Mucosa of descending colon (tissue), 3 donors: ENCODE data around the gene KCNG1. TPM values are rescaled to one million over a fixed set of nuclear protein-coding genes. Genes with fewer than 3 reads are reported as not detected.

Source experiments
- ATAC-seq: fragments of 200-7000 bp; cut with Tn5 transposase; one replicate; pipeline ENCODE4 v1.9.1; 2020; ENCODE audit warnings: mild to moderate bottlenecking, moderate library complexity
- DNase-seq, 3 donors: peaks; one replicate each; pipeline ENCODE4 v3.0.0-alpha.2; 2020
- H3K36me3 ChIP-seq: fragments of 200-600 bp; one replicate; pipeline ENCODE4 v1.8.0; 2021; ENCODE audit warnings: low read depth, mild to moderate bottlenecking
- H3K4me1 ChIP-seq: fragments of 200-600 bp; one replicate; pipeline ENCODE4 v1.8.0; 2021; ENCODE audit warnings: low read depth, mild to moderate bottlenecking
- H3K4me3 ChIP-seq: fragments of 200-600 bp; one replicate; pipeline ENCODE4 v1.8.0; 2021; ENCODE audit warnings: mild to moderate bottlenecking
- H3K9me3 ChIP-seq: fragments of 200-600 bp; one replicate; pipeline ENCODE4 v1.8.0; 2021; ENCODE audit warnings: mild to moderate bottlenecking
- intact Hi-C, 2 donors: fragments of 100-400 bp; cut with DNase I in 1 of 2; cut with micrococcal nuclease in 1 of 2; formaldehyde crosslinking; loops; one replicate each; pipeline versions ENCODE4 v1.11.0 to v1.11.1; 2022; cut with DNase I, micrococcal nuclease
- total RNA-seq, 3 donors: library from RNA; stranded (reverse); fragmentation: NEBNext Ultra II Directional in 2 of 3; extraction: Animal tissue kit (Norgen Biotek cat#: 25700) in 2 of 3; gene quantifications; one replicate each; pipeline versions ENCODE4 v1.2.1 to v1.2.4, GENCODE V29; 2021 to 2023
- TF ChIP-seq, protein P1 (sequence below): fragments of 200-600 bp; IDR thresholded peaks from one replicate; pipeline ENCODE4 v1.8.0; 2022; ENCODE audit warnings: antibody characterized with exemption, mild to moderate bottlenecking
- donor health status: DM: no; HTN: no; CAD: no; lungs with moderate emphysema.
- donor health status: DM: no; HTN: no; CAD: no.
- donor health status: DM: no; HTN: yes; CAD: no.

KCNG1 gene
- total RNA-seq, 3 donors from 2014 or later: 6.3 to 16.9 (median 7.2) TPM

DNA sequence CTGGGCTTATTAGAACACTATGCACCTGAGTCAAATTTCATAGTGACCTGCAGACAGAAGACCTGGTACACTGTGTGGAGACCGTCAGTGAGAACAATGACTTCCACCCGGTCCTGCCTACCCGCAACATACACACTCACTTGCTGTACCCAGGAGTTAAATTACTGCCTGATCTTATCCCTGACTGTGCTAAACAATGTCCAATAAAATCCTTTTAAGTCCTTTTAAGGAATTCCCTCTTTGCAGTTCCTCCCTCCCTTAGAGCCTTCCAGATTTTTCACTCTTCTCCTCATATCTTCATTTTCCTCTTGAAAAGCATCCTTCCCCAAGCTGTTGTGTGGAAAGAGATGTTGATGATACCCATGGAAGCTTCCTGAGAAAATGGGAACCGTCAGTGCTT lies 3.4 kb upstream of the KCNG1 start:
- H3K4me1 ChIP-seq: peaks cover 3% of the 10 kb centered on the region
- no peaks in the 10 kb centered on the region for H3K9me3 ChIP-seq
- TF ChIP-seq, protein P1, sequence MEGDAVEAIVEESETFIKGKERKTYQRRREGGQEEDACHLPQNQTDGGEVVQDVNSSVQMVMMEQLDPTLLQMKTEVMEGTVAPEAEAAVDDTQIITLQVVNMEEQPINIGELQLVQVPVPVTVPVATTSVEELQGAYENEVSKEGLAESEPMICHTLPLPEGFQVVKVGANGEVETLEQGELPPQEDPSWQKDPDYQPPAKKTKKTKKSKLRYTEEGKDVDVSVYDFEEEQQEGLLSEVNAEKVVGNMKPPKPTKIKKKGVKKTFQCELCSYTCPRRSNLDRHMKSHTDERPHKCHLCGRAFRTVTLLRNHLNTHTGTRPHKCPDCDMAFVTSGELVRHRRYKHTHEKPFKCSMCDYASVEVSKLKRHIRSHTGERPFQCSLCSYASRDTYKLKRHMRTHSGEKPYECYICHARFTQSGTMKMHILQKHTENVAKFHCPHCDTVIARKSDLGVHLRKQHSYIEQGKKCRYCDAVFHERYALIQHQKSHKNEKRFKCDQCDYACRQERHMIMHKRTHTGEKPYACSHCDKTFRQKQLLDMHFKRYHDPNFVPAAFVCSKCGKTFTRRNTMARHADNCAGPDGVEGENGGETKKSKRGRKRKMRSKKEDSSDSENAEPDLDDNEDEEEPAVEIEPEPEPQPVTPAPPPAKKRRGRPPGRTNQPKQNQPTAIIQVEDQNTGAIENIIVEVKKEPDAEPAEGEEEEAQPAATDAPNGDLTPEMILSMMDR: no peak
- H3K4me3 ChIP-seq: no peak overlapping the region
- intact Hi-C loops: no loop called here
- no peaks in the 10 kb centered on the region for H3K36me3 ChIP-seq
- no peak for DNase-seq
- ATAC-seq: no peak

DNA sequence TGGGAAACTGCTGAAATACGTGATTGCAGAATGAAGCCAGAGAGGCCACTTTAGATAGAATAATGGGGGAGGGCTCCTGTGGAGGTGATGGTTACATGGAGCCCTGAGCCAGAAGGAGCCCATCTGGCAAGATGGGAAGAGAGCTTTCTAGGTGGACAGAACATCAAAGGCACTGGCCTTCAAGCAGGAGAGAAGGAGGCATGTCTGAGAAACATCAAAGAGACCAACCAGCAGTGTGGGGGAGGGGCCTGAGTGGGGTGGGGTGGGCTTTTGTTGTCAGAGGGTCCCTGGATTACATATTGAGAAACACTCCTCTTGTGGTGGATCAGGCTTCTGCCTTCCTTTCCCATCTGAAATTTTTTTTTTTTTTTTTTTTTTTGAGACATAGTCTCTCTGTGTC lies 1.9 kb upstream of the KCNG1 start:
- H3K36me3 ChIP-seq: no peaks in the 10 kb centered on the region
- ATAC-seq (no peak), DNase-seq (no peak)
- H3K9me3 ChIP-seq: no peaks in the 10 kb centered on the region
- H3K4me1 ChIP-seq: peaks cover 3% of the 10 kb centered on the region
- TF ChIP-seq, protein P1: no peak
- intact Hi-C loops: no loop called here
- no peak overlapping the region for H3K4me3 ChIP-seq

DNA sequence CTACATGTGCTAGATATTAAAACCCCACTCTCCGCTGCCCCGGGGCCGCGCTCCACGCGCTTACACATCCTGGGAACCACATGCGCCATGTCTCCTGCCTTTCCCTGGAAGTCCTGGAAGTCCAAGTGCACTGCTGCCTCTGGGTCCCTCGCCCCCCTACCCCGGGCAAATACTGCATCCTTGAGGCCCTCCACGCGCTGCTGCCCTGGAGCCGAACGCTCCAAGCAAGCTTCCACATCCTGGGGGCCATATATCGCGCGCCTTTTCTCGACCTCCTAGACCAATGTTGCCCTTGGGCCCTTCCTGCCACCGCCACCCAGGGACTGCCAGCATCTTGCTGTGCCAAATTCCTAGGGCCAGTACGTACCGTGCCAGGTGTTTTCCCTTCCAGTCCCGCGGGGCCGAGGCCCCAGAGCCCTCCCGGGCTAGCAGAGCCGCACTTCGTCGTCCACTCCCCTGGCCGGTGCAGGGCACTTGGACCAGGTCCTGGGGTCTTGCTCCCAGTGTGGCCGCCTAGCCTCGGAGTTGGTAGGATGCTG lies 779 bp upstream of the KCNG1 start:
- no peaks in the 10 kb centered on the region for H3K36me3 ChIP-seq
- ATAC-seq (no peak), DNase-seq (no peak)
- peaks cover 3% of the 10 kb centered on the region for H3K4me1 ChIP-seq
- no peak overlapping the region for H3K4me3 ChIP-seq
- TF ChIP-seq, protein P1: no peak
- no peaks in the 10 kb centered on the region for H3K9me3 ChIP-seq
- intact Hi-C loops: no loop called here

DNA sequence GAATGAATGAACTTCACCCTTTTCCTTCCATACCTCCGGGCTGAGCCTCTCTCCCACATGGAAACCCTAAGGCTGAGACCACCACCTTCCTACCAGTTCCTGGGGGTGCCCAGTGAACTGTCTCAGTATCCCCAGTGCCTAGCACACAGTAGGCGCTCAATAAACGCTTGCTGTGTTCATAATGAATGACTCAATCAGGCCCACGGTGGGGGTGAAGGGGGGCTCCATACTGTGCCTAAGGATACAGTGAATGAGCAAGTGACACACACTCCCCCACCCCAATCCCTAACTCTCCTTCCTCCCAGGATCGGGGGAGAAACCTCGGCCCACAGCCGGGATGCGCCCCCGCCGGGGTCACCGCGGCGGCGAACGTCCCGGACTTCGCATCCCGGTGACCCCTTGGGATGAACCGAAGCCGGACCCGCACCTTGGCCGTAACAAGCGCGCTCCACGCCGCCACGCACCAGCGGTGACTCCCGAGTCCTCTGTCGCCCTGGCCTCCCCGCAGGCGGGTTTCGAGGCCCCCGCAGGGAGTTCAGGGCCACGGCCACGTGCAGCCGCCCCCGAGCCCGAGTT lies 592 bp downstream of the KCNG1 start:
- no peak for DNase-seq
- H3K36me3 ChIP-seq: no peaks in the 10 kb centered on the region
- no peaks in the 10 kb centered on the region for H3K9me3 ChIP-seq
- TF ChIP-seq, protein P1: no peak
- intact Hi-C loops: no loop called here
- no peak overlapping the region for H3K4me3 ChIP-seq
- ATAC-seq: peak; percentile 13
- peaks cover 3% of the 10 kb centered on the region for H3K4me1 ChIP-seq

DNA sequence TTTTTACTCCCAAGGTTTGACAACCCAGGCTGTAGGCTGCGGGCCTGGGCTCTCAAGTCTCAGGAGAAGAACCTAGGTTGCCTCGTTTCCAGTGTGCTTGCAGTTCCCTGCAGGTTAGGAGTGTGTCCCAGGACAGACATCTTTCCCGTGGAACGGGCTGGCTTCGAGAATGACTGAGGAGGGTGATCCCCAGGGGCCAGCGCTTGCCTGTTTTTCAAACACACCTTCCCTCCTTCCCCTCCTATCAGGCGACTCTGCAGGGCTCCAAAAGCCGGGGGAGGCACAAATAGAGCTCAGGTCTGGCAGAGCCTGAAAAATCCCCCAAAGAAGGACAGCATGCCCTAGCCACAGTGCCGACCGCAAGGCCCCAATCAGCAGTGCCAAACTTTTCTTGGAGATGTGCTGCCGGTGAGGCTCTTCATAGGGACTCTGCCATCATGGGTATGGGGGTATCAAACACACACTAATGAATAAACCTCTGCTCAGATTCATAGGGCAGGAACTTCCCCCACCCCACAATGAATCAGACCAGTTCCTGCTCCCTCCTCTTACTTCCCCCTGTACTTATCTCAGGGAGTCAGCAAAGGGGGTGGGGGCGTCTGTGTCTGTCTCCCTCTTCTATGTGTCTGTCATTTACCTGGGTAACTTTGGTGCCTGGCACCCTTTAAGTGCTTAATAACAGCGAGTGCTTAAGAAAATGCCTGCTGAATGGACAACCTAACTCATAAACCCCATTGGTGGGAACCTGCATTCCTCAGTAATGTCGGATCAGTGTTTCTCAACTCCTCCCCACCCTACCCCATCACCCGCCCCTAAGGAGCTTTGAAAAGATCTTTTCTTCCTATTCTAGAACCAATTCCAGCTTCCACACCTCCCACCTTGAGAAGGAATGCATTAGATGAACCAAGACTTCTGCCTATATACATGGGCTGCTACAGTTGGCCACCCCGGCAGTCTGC lies 1.6 kb downstream of the KCNG1 start:
- TF ChIP-seq, protein P1: no peak
- Histone ChIP-seq H3K9me3 (no peaks in the 10 kb centered on the region), H3K4me3 (no peak overlapping the region), H3K4me1 (peaks cover 3% of the 10 kb centered on the region), H3K36me3 (no peaks in the 10 kb centered on the region)
- intact Hi-C loops: no loop called here
- no peak for DNase-seq
- no peak for ATAC-seq
